ENCODE results near the gene TTR.

Gene TTR

GRCh38 chr18:31555971-31556747, 35.5 kb upstream of the TTR start:
- DNase-seq (ENCODE audit: low spot score), result peak; percentile 54
- in situ Hi-C loops (cut with MboI; ENCODE audit: low pct_unique_long_range_greater_than_20kb, low sequenced_read_pairs, unreplicated experiment), result loop anchor here (10.0 kb wide), 2 partner anchors 169 to 269 kb away; no protein-coding TSS in a partner anchor
- TF ChIP-seq CTCF (IDR thresholded peaks at IDR 0.05; ENCODE audit: extremely low read depth, insufficient read depth, missing control alignments), result peak; percentile 72

GRCh38 chr18:31557446-31557845, 34.2 kb upstream of the TTR start:
- no peak for DNase-seq (ENCODE audit: low spot score)
- in situ Hi-C loops (cut with MboI; ENCODE audit: low pct_unique_long_range_greater_than_20kb, low sequenced_read_pairs, unreplicated experiment), result loop anchor here (10.0 kb wide), 2 partner anchors 167 to 267 kb away; no protein-coding TSS in a partner anchor
- TF ChIP-seq CTCF (IDR thresholded peaks at IDR 0.05; ENCODE audit: extremely low read depth, insufficient read depth, missing control alignments), result no peak

GRCh38 chr18:31558567-31558966, 33.1 kb upstream of the TTR start:
- no peak for TF ChIP-seq CTCF (IDR thresholded peaks at IDR 0.05; ENCODE audit: extremely low read depth, insufficient read depth, missing control alignments)
- DNase-seq (ENCODE audit: low spot score), result no peak
- in situ Hi-C loops (cut with MboI; ENCODE audit: low pct_unique_long_range_greater_than_20kb, low sequenced_read_pairs, unreplicated experiment), result loop anchor here (10.0 kb wide), 2 partner anchors 166 to 266 kb away; no protein-coding TSS in a partner anchor

- TF ChIP-seq CTCF (IDR thresholded peaks at IDR 0.05; ENCODE audit: extremely low read depth, insufficient read depth, missing control alignments), result no peak
- no peak for DNase-seq (ENCODE audit: low spot score)
- in situ Hi-C loops (cut with MboI; ENCODE audit: low pct_unique_long_range_greater_than_20kb, low sequenced_read_pairs, unreplicated experiment), result no loop called here
These were observed 29.0 kb upstream of the TTR start for GRCh38 chr18:31562726-31563125.

GRCh38 chr18:31563778-31564177, 27.9 kb upstream of the TTR start:
- DNase-seq (ENCODE audit: low spot score), result no peak
- in situ Hi-C loops (cut with MboI; ENCODE audit: low pct_unique_long_range_greater_than_20kb, low sequenced_read_pairs, unreplicated experiment), result no loop called here
- peak; percentile 41 for TF ChIP-seq CTCF (IDR thresholded peaks at IDR 0.05; ENCODE audit: extremely low read depth, insufficient read depth, missing control alignments)

- DNase-seq (ENCODE audit: low spot score), result no peak
- in situ Hi-C loops (cut with MboI; ENCODE audit: low pct_unique_long_range_greater_than_20kb, low sequenced_read_pairs, unreplicated experiment), result no loop called here
- TF ChIP-seq CTCF (IDR thresholded peaks at IDR 0.05; ENCODE audit: extremely low read depth, insufficient read depth, missing control alignments), result no peak
These were observed 26.3 kb upstream of the TTR start for GRCh38 chr18:31565345-31565744.

Data from GM13977 (cell line).